ENCODE results near the gene SLC16A4. TPM values are rescaled to one million over a fixed set of nuclear protein-coding genes. Genes with fewer than 3 reads are reported as not detected.

Gene SLC16A4
- total and polyA plus RNA-seq, 2 of the 8 experiments (the other 6 are each of a cell fraction or from before 2014, with no cell fraction given) = 0.30 to 0.43 TPM

Other genes starting within 250 kb of the SLC16A4 start
- 0.28 and 0.29 TPM in 2 replicates for gene SLC6A17, start 240.5 kb downstream of the SLC16A4 start, total RNA-seq (2021; fragmentation: NEBNext Ultra II Directional; extraction: Animal tissue kit (Norgen Biotek cat#: 25700))
- 0.08 and 0.15 TPM in 2 replicates for gene SLC6A17, start 240.5 kb downstream of the SLC16A4 start, polyA plus RNA-seq (2011; rRNA removed)
- 11.2 TPM in 2 replicates for gene KCNC4, start 180.7 kb downstream of the SLC16A4 start, total RNA-seq (2021; fragmentation: NEBNext Ultra II Directional; extraction: Animal tissue kit (Norgen Biotek cat#: 25700))
- 8.1 and 10.6 TPM in 2 replicates for gene KCNC4, start 180.7 kb downstream of the SLC16A4 start, polyA plus RNA-seq (2011; rRNA removed)
- 41.2 and 44.9 TPM in 2 replicates for gene RBM15, start 51.6 kb downstream of the SLC16A4 start, total RNA-seq (2021; fragmentation: NEBNext Ultra II Directional; extraction: Animal tissue kit (Norgen Biotek cat#: 25700))
- 13.5 and 18.6 TPM in 2 replicates for gene RBM15, start 51.6 kb downstream of the SLC16A4 start, polyA plus RNA-seq (2011; rRNA removed)
- gene LAMTOR5, start 16.7 kb upstream of the SLC16A4 start, total RNA-seq (2021; fragmentation: NEBNext Ultra II Directional; extraction: Animal tissue kit (Norgen Biotek cat#: 25700)) = 84.4 and 91.9 TPM in 2 replicates
- gene LAMTOR5, start 16.7 kb upstream of the SLC16A4 start, polyA plus RNA-seq (2011; rRNA removed) = 177 and 297 TPM in 2 replicates
- not detected in 2 replicates for gene PROK1, start 60.1 kb upstream of the SLC16A4 start, total RNA-seq (2021; fragmentation: NEBNext Ultra II Directional; extraction: Animal tissue kit (Norgen Biotek cat#: 25700))
- gene PROK1, start 60.1 kb upstream of the SLC16A4 start, polyA plus RNA-seq (2011; rRNA removed) = 0.12 and 0.20 TPM in 2 replicates
- not detected in 2 replicates for gene KCNA10, start 128.1 kb upstream of the SLC16A4 start, total RNA-seq (2021; fragmentation: NEBNext Ultra II Directional; extraction: Animal tissue kit (Norgen Biotek cat#: 25700))
- gene KCNA10, start 128.1 kb upstream of the SLC16A4 start, polyA plus RNA-seq (2011; rRNA removed) = not detected in 2 replicates
- gene KCNA2, start 215.3 kb upstream of the SLC16A4 start, total RNA-seq (2021; fragmentation: NEBNext Ultra II Directional; extraction: Animal tissue kit (Norgen Biotek cat#: 25700)) = 0.75 and 0.78 TPM in 2 replicates
- gene KCNA2, start 215.3 kb upstream of the SLC16A4 start, polyA plus RNA-seq (2011; rRNA removed) = 0.24 and 0.26 TPM in 2 replicates

All from H1 (cell line).